Central memory CD8-positive, alpha-beta T cell (primary cell): ENCODE results near the gene KTI12.

Experiments used
- ATAC-seq: fragments of 150-1000 bp; cut with Tn5 transposase; replicated peaks from 2 replicates; pipeline ENCODE4 v1.10.0; 2022; ENCODE audit warnings: mild to moderate bottlenecking, moderate FRiP score, moderate number of reproducible peaks; ENCODE audit not compliant: poor library complexity, severe bottlenecking; ENCODE audit errors: extremely low read depth
- DNase-seq, 2 donors: peaks; one replicate each; pipeline ENCODE4 v3.0.0; 2021; ENCODE audit warnings: low spot score in 2 of 2
- H3K27ac Mint-ChIP-seq: one replicate; pipeline ENCODE4 v1.8.0; 2022; ENCODE audit warnings: low read depth, mild to moderate bottlenecking, moderate library complexity, mixed read lengths
- H3K27me3 Mint-ChIP-seq: one replicate; pipeline ENCODE4 v1.8.0; 2022; ENCODE audit warnings: mixed read lengths
- H3K36me3 Mint-ChIP-seq: one replicate; pipeline ENCODE4 v1.8.0; 2022; ENCODE audit warnings: mild to moderate bottlenecking, moderate library complexity, mixed read lengths; ENCODE audit not compliant: insufficient read depth
- H3K4me1 Mint-ChIP-seq: one replicate; pipeline ENCODE4 v1.8.0; 2022; ENCODE audit warnings: mixed read lengths
- H3K4me3 Mint-ChIP-seq: one replicate; pipeline ENCODE4 v1.8.0; 2022; ENCODE audit warnings: mild to moderate bottlenecking, moderate library complexity, mixed read lengths
- H3K9me3 Mint-ChIP-seq: one replicate; pipeline ENCODE4 v1.8.0; 2022; ENCODE audit warnings: mixed read lengths

Gene KTI12

DNA sequence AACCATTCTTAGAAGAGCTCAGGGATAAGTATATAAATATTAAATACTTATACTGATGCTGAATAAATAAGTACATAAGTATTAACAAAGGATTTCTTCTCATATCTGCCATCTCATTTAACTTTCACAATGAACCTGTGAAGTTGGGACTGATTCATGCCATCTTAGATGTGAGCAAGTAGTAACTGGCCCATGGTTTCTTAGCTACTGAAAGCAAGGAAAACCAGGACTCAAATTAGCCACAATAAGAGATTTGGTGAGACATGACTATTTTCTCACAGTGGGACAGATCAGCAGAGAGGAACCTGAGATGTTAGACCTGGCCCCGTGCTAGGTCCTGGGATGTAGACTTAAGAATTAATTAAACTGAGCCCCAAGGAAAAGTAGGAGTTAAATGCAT is 34.9 kb downstream of the KTI12 start:
- Mint-ChIP-seq H3K36me3 (peaks cover 2% of the 10 kb centered on the region), H3K27ac (no peak overlapping the region), H3K9me3 (no peaks in the 10 kb centered on the region), H3K4me3 (no peak overlapping the region), H3K4me1 (no peaks in the 10 kb centered on the region), H3K27me3 (peaks cover 6% of the 10 kb centered on the region)
- DNase-seq = no peak
- ATAC-seq = no peak

DNA sequence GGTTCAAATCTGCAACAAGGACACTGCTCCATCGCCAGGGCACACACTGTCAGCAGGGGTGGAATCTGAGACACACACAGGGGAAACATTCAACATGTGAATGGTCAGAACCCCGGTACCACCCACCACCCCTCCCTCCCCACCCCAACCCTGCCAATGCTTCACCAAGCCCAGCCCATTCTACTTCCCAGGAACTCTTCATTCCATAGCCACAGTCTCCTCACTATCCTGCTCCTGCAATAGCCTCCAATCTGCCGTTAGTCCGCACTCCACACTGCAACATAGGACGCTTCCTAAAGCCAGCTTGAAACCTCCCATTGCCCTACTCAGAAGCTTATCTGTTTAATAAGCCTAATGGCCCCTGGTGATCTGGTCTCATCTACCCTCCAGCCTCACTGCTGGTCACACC is 35.6 kb downstream of the KTI12 start:
- Mint-ChIP-seq H3K27me3 (peaks cover 13% of the 10 kb centered on the region), H3K36me3 (peaks cover 2% of the 10 kb centered on the region), H3K27ac (no peak overlapping the region), H3K9me3 (no peaks in the 10 kb centered on the region), H3K4me3 (no peak overlapping the region), H3K4me1 (no peaks in the 10 kb centered on the region)
- DNase-seq (no peak), ATAC-seq (no peak)

- Mint-ChIP-seq H3K27ac (peak within 1 kb of the TSS; percentile 68), H3K9me3 (no peaks in the 10 kb centered on the region), H3K36me3 (peaks cover 8% of the 10 kb centered on the region), H3K4me3 (peak within 1 kb of the TSS; percentile 85), H3K27me3 (peaks cover 38% of the 10 kb centered on the region), H3K4me1 (peaks cover 17% of the 10 kb centered on the region)
- ATAC-seq (peak; percentile 77), DNase-seq (peak; percentile 43 to 52)
Observed at GRCh38 chr1:51990478-51990965, 43.1 kb downstream of the KTI12 start, which contains the start of gene RAB3B. Gene RAB3B (minus strand): TSS chr1:51990700. CDS start chr1:51977117, 13,583 bp downstream.

GRCh38 chr1:51989582-51990477 is 43.8 kb downstream of the KTI12 start:
- Mint-ChIP-seq H3K27ac (peak overlapping the region; percentile 68), H3K4me3 (peak overlapping the region; percentile 74), H3K4me1 (peaks cover 17% of the 10 kb centered on the region), H3K9me3 (no peaks in the 10 kb centered on the region), H3K27me3 (peaks cover 38% of the 10 kb centered on the region), H3K36me3 (peaks cover 8% of the 10 kb centered on the region)
- ATAC-seq (no peak), DNase-seq (no peak)

DNA sequence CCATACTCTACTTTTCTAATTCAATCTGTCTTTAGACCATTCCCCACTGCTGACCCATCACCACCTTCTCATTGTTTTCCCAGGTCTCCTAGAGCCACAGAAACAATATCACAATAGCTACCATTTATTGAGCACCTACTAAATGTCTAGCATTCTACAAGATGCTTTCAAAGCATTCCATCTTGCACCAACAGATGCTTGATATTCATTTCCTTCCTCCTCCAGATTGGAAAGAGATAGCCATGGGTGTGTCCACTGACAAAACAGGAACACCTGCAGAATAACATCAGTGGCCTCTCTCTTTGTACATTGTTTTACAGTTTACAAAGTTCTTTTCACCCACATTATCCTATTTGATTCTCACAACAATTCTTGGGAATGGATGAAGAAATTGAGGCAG is 45.4 kb downstream of the KTI12 start:
- Mint-ChIP-seq H3K4me1 (peaks cover 17% of the 10 kb centered on the region), H3K27me3 (peaks cover 28% of the 10 kb centered on the region), H3K9me3 (no peaks in the 10 kb centered on the region), H3K36me3 (peaks cover 8% of the 10 kb centered on the region), H3K27ac (no peak overlapping the region), H3K4me3 (no peak overlapping the region)
- no peak for DNase-seq
- ATAC-seq = no peak

DNA sequence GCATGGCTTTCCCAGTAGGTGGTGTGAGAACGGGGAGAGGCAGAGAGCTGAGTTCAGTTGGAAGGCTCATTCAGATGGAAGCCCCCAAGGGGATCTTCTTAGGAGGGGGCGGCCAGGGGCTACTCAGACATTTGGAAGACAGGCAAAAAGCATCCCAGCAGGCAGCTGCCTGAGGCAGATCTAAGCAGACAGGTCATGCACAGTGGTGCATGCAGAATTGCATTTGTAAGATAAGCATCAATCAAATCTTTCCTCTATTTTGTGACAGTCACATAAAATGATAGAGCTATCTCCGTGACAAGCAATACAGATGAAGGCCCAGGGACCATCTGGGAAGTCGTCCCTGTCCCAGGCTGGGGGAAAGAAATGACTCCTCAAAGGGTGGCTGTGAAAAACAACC is 46.9 kb downstream of the KTI12 start:
- H3K27ac Mint-ChIP-seq = no peak overlapping the region
- no peak overlapping the region for H3K4me3 Mint-ChIP-seq
- H3K4me1 Mint-ChIP-seq = peaks cover 17% of the 10 kb centered on the region
- peaks cover 8% of the 10 kb centered on the region for H3K36me3 Mint-ChIP-seq
- DNase-seq (no peak), ATAC-seq (no peak)
- no peaks in the 10 kb centered on the region for H3K9me3 Mint-ChIP-seq
- H3K27me3 Mint-ChIP-seq = peaks cover 12% of the 10 kb centered on the region

- Mint-ChIP-seq H3K27me3 (no peaks in the 10 kb centered on the region), H3K4me3 (no peak overlapping the region), H3K4me1 (no peaks in the 10 kb centered on the region), H3K36me3 (no peaks in the 10 kb centered on the region), H3K27ac (no peak overlapping the region), H3K9me3 (no peaks in the 10 kb centered on the region)
- DNase-seq (no peak), ATAC-seq (no peak)
Observed at GRCh38 chr1:51982161-51982560, 51.4 kb downstream of the KTI12 start.
